ENCODE measurements around the gene RALGPS1. TPM values are rescaled to one million over a fixed set of nuclear protein-coding genes. Genes with fewer than 3 reads are reported as not detected.
A peak's percentile ranks its signal among the peaks of the same experiment; 100 is the strongest.

RALGPS1 gene
- total and polyA plus RNA-seq, 2 of the 13 experiments (the other 11 are each of a cell fraction or from before 2014, with no cell fraction given), result 3.7 to 6.5 TPM

DNA sequence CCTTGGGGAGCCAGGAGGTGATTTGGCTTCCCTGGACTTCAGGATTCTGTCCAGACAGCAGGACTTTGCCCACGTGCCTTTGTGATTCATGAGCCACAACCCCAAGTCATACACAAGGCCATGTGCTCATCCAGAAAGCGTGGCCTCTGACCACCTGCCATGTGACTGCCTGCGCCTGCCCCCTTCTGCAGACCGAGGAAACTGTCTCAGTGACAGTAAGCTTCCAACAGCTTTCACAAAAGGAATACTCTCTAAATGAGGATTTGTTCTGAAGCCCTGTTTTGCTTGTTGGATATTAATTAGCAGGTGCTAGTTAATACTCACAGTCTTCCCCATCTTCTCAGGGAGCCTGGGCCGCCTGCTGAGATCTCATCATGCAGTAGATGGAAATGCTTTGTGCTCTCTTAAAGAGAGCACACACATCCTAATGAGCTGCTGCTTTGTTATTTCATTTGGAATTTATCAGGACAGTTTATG lies 244.8 kb downstream of the RALGPS1 start (continued):
- TF ChIP-seq, protein P1, sequence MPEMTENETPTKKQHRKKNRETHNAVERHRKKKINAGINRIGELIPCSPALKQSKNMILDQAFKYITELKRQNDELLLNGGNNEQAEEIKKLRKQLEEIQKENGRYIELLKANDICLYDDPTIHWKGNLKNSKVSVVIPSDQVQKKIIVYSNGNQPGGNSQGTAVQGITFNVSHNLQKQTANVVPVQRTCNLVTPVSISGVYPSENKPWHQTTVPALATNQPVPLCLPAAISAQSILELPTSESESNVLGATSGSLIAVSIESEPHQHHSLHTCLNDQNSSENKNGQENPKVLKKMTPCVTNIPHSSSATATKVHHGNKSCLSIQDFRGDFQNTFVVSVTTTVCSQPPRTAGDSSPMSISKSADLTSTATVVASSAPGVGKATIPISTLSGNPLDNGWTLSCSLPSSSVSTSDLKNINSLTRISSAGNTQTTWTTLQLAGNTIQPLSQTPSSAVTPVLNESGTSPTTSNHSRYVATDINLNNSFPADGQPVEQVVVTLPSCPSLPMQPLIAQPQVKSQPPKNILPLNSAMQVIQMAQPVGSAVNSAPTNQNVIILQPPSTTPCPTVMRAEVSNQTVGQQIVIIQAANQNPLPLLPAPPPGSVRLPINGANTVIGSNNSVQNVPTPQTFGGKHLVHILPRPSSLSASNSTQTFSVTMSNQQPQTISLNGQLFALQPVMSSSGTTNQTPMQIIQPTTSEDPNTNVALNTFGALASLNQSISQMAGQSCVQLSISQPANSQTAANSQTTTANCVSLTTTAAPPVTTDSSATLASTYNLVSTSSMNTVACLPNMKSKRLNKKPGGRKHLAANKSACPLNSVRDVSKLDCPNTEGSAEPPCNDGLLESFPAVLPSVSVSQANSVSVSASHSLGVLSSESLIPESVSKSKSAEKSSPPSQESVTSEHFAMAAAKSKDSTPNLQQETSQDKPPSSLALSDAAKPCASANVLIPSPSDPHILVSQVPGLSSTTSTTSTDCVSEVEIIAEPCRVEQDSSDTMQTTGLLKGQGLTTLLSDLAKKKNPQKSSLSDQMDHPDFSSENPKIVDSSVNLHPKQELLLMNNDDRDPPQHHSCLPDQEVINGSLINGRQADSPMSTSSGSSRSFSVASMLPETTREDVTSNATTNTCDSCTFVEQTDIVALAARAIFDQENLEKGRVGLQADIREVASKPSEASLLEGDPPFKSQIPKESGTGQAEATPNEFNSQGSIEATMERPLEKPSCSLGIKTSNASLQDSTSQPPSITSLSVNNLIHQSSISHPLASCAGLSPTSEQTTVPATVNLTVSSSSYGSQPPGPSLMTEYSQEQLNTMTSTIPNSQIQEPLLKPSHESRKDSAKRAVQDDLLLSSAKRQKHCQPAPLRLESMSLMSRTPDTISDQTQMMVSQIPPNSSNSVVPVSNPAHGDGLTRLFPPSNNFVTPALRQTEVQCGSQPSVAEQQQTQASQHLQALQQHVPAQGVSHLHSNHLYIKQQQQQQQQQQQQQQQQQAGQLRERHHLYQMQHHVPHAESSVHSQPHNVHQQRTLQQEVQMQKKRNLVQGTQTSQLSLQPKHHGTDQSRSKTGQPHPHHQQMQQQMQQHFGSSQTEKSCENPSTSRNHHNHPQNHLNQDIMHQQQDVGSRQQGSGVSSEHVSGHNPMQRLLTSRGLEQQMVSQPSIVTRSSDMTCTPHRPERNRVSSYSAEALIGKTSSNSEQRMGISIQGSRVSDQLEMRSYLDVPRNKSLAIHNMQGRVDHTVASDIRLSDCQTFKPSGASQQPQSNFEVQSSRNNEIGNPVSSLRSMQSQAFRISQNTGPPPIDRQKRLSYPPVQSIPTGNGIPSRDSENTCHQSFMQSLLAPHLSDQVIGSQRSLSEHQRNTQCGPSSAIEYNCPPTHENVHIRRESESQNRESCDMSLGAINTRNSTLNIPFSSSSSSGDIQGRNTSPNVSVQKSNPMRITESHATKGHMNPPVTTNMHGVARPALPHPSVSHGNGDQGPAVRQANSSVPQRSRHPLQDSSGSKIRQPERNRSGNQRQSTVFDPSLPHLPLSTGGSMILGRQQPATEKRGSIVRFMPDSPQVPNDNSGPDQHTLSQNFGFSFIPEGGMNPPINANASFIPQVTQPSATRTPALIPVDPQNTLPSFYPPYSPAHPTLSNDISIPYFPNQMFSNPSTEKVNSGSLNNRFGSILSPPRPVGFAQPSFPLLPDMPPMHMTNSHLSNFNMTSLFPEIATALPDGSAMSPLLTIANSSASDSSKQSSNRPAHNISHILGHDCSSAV (CRISPR knock-in tag; IDR thresholded peaks at IDR 0.05; ENCODE audit: borderline replicate concordance), result peak; percentile 90; the same call in 1 of the 2 replicates
- TF ChIP-seq ZNF720 (CRISPR knock-in tag; IDR thresholded peaks at IDR 0.05), result 0 out of 2 replicates have a peak, but pooled peaks have one; percentile 47
- TF ChIP-seq ZNF235 (CRISPR knock-in tag; IDR thresholded peaks at IDR 0.05; ENCODE audit: borderline replicate concordance), result peak; percentile 74; the same call in 1 of the 2 replicates
- TF ChIP-seq ZNF878 (CRISPR knock-in tag; IDR thresholded peaks at IDR 0.05), result peak; percentile 100
- TF ChIP-seq SP4 (CRISPR knock-in tag; IDR thresholded peaks at IDR 0.05), result peak; percentile 64; the same call in 1 of the 2 replicates
- TF ChIP-seq SP1 (IDR thresholded peaks at IDR 0.05), result no peak
- peak; percentile 48; the same call in 1 of the 2 replicates for TF ChIP-seq SP1 (CRISPR knock-in tag; IDR thresholded peaks at IDR 0.05)
- peak; percentile 94 for TF ChIP-seq HBP1 (CRISPR knock-in tag; IDR thresholded peaks at IDR 0.05; ENCODE audit: low read depth)
- TF ChIP-seq NFKBIZ (CRISPR knock-in tag; IDR thresholded peaks at IDR 0.05), result peak; percentile 88; the same call in 1 of the 2 replicates
- no peak for TF ChIP-seq RBAK (CRISPR knock-in tag; IDR thresholded peaks at IDR 0.05)
- TF ChIP-seq ZNF780A (CRISPR knock-in tag; IDR thresholded peaks at IDR 0.05), result peak; percentile 89
- TF ChIP-seq MIXL1 (CRISPR knock-in tag; IDR thresholded peaks at IDR 0.05), result peak; percentile 97
- TF ChIP-seq ZNF841 (CRISPR knock-in tag; IDR thresholded peaks at IDR 0.05; ENCODE audit: borderline replicate concordance), result peak; percentile 54; the same call in 1 of the 2 replicates
- TF ChIP-seq ZNF264 (CRISPR knock-in tag; IDR thresholded peaks at IDR 0.05), result peak; percentile 96
- TF ChIP-seq ARID2 (CRISPR knock-in tag; IDR thresholded peaks at IDR 0.05; ENCODE audit: borderline replicate concordance), result 0 out of 2 replicates have a peak, but pooled peaks have one; percentile 52
- TF ChIP-seq KLF9 (CRISPR knock-in tag; IDR thresholded peaks at IDR 0.05; ENCODE audit: low read depth), result peak; percentile 86; the same call in 1 of the 2 replicates
- no peak for TF ChIP-seq ISL2 (CRISPR knock-in tag; IDR thresholded peaks at IDR 0.05)
- TF ChIP-seq KLF15 (CRISPR knock-in tag; IDR thresholded peaks at IDR 0.05; ENCODE audit: borderline replicate concordance), result peak; percentile 94; the same call in 1 of the 2 replicates
- TF ChIP-seq ZNF746 (CRISPR knock-in tag; IDR thresholded peaks at IDR 0.05), result peak; percentile 92
- TF ChIP-seq NPAS2 (CRISPR knock-in tag; IDR thresholded peaks at IDR 0.05; ENCODE audit: borderline replicate concordance), result peak; percentile 96

All from HepG2 (cell line).